IMR-90 (cell line): ENCODE measurements around the gene WNT9B. TPM values are rescaled to one million over a fixed set of nuclear protein-coding genes. Genes with fewer than 3 reads are reported as not detected.
A peak's percentile ranks its signal among the peaks of the same experiment; 100 is the strongest.

Experiments
- ATAC-seq: fragments of 200-7000 bp; cut with Tn5 transposase; 2 replicates; pipeline ENCODE4 v1.9.1; 2020; ENCODE audit warnings: low read depth, mild to moderate bottlenecking, moderate library complexity
- BruUV-seq: library from RNA; stranded (reverse); fragments of 400-500 nt; replicated peaks from 2 replicates; lab custom pipeline; 2021; lab: Mats Ljungman, UMichigan
- CTCF ChIA-PET: fragments of 300-600 bp; formaldehyde crosslinking; extraction: SDS; loops from one replicate; lab custom pipeline; 2021; ENCODE audit warnings: antibody characterized with exemption; lab: Yijun Ruan, JAX
- POLR2A ChIA-PET: fragments of 300-600 bp; sonication (Branson Sonifier 250); formaldehyde crosslinking; loops from one replicate; lab custom pipeline; 2022; ENCODE audit warnings: antibody characterized with exemption; ENCODE audit not compliant: unreplicated experiment; lab: Charles Lee
- DNase-seq: peaks from one replicate; pipeline ENCODE4 v3.0.0; 2013
- H2AFZ ChIP-seq: replicated peaks from 2 replicates; pipeline ENCODE3; 2013; ENCODE audit warnings: low read length, mild to moderate bottlenecking; ENCODE audit not compliant: poor library complexity
- H2AK5ac ChIP-seq: 2 replicates; pipeline ENCODE4 v1.6.1; 2013; ENCODE audit warnings: low read depth, low read length, inconsistent platforms
- H2AK9ac ChIP-seq: replicated peaks from 2 replicates; pipeline ENCODE3; 2013; ENCODE audit warnings: mild to moderate bottlenecking, low read depth, low read length, moderate library complexity; ENCODE audit not compliant: poor library complexity
- H2BK120ac ChIP-seq: 2 replicates; pipeline ENCODE4 v1.6.1; 2013; ENCODE audit warnings: low read depth, low read length, inconsistent platforms
- H2BK15ac ChIP-seq: 3 replicates; pipeline ENCODE4 v1.6.1; 2013; ENCODE audit warnings: low read depth, low read length, inconsistent platforms
- H2BK20ac ChIP-seq: 2 replicates; pipeline ENCODE4 v1.6.1; 2013; ENCODE audit warnings: low read depth, mild to moderate bottlenecking, inconsistent platforms, low read length, moderate library complexity
- H2BK5ac ChIP-seq: 2 replicates; pipeline ENCODE4 v1.6.1; 2013; ENCODE audit warnings: mild to moderate bottlenecking, low read depth, low read length, inconsistent platforms; ENCODE audit not compliant: poor library complexity, severe bottlenecking
- H3K14ac ChIP-seq: replicated peaks from 2 replicates; pipeline ENCODE4 v1.6.1; 2013; ENCODE audit warnings: low read depth, low read length, inconsistent platforms
- H3K18ac ChIP-seq: 2 replicates; pipeline ENCODE4 v1.6.1; 2013; ENCODE audit warnings: low read depth, low read length, control low read depth
- H3K23ac ChIP-seq: 2 replicates; pipeline ENCODE4 v1.6.1; 2013; ENCODE audit warnings: low read depth, low read length, inconsistent platforms
- H3K27ac ChIP-seq: 2 replicates; pipeline ENCODE4 v1.5.1; 2013; ENCODE audit warnings: mild to moderate bottlenecking, control low read depth, low read length; ENCODE audit not compliant: insufficient read depth
- H3K27me3 ChIP-seq: 2 replicates; pipeline ENCODE4 v1.6.1; 2013; ENCODE audit warnings: low read length; ENCODE audit not compliant: control insufficient read depth, insufficient read depth
- H3K36me3 ChIP-seq: 2 replicates; pipeline ENCODE4 v1.6.1; 2013; ENCODE audit warnings: low read length, mixed read lengths; ENCODE audit not compliant: control insufficient read depth, insufficient read depth
- H3K4ac ChIP-seq: 2 replicates; pipeline ENCODE4 v1.6.1; 2013; ENCODE audit warnings: low read depth, low read length, inconsistent platforms
- H3K4me1 ChIP-seq: 2 replicates; pipeline ENCODE4 v1.6.1; 2013; ENCODE audit warnings: low read length, mixed read lengths; ENCODE audit not compliant: control insufficient read depth, insufficient read depth
- H3K4me2 ChIP-seq: 2 replicates; pipeline ENCODE4 v1.6.1; 2013; ENCODE audit warnings: low read depth, mild to moderate bottlenecking, control low read depth, low read length, moderate library complexity
- H3K4me3 ChIP-seq: 2 replicates; pipeline ENCODE4 v1.5.1; 2013; ENCODE audit warnings: low read depth, mild to moderate bottlenecking, control low read depth, low read length, moderate library complexity; ENCODE audit not compliant: insufficient read depth
- H3K56ac ChIP-seq: 2 replicates; pipeline ENCODE4 v1.6.1; 2013; ENCODE audit warnings: low read length, inconsistent platforms; ENCODE audit not compliant: insufficient read depth; ENCODE audit errors: extremely low read depth
- H3K79me1 ChIP-seq, 2 experiments: 2 replicates each; pipeline ENCODE4 v1.6.1; 2013; ENCODE audit warnings: low read length in 2 of 2, inconsistent platforms in 1 of 2, low read depth in 1 of 2
- H3K9ac ChIP-seq: 2 replicates; pipeline ENCODE4 v1.6.1; 2013; ENCODE audit warnings: low read depth, low read length, control low read depth
- H3K9me1 ChIP-seq: 2 replicates; pipeline ENCODE4 v1.6.1; 2013; ENCODE audit warnings: low read length, inconsistent platforms; ENCODE audit not compliant: insufficient read depth
- H3K9me3 ChIP-seq: 2 replicates; pipeline ENCODE4 v1.6.1; 2013; ENCODE audit warnings: low read length; ENCODE audit not compliant: control insufficient read depth, insufficient read depth
- H4K20me1 ChIP-seq: 2 replicates; pipeline ENCODE4 v1.6.1; 2013; ENCODE audit warnings: low read length, inconsistent platforms; ENCODE audit not compliant: insufficient read depth
- H4K5ac ChIP-seq: 2 replicates; pipeline ENCODE4 v1.6.1; 2013; ENCODE audit warnings: mild to moderate bottlenecking, low read depth, low read length, control low read depth
- H4K8ac ChIP-seq, 2 experiments: 2 replicates each; pipeline ENCODE4 v1.6.1; 2013; ENCODE audit warnings: low read depth in 2 of 2, low read length in 2 of 2, control low read depth in 1 of 2, inconsistent platforms in 1 of 2
- H4K91ac ChIP-seq: 2 replicates; pipeline ENCODE4 v1.6.1; 2013; ENCODE audit warnings: low read depth, low read length, inconsistent platforms; ENCODE audit not compliant: insufficient read depth
- MAFK ChIP-seq: IDR thresholded peaks from 2 replicates; pipeline ENCODE4 v1.6.1; 2012; ENCODE audit warnings: low read depth, low read length, improper control_type of control experiment
- NFE2L2 ChIP-seq: fragments of 150-350 bp; IDR thresholded peaks from 2 replicates; pipeline ENCODE4 v1.6.1; 2016; ENCODE audit warnings: low read depth, mild to moderate bottlenecking, low read length
- RCOR1 ChIP-seq: IDR thresholded peaks from 2 replicates; pipeline ENCODE4 v1.6.1; 2012; ENCODE audit warnings: mild to moderate bottlenecking, low read length, improper control_type of control experiment; ENCODE audit not compliant: insufficient replicate concordance
- WGBS, 2 experiments: methylation state at CpG; one replicate each; pipeline versions ENCODE4 v1.1.5 to v1.1.7; 2013; ENCODE audit warnings: missing lambda C conversion rate in 2 of 2; ENCODE audit not compliant: insufficient read length in 1 of 2; ENCODE audit errors: extremely low coverage in 2 of 2; 5-methylcytosine and 5-hydroxymethylcytosine counted together
- dilution Hi-C: fragments of 300-500 bp; cut with HindIII; formaldehyde crosslinking; loops from one replicate; pipeline ENCODE4 v1.14.3; 2018; ENCODE audit warnings: low sequenced_read_pairs; ENCODE audit not compliant: unreplicated experiment
- in situ Hi-C: fragments of 300-500 bp; cut with MboI; formaldehyde crosslinking; loops from 3 replicates; pipeline ENCODE4 v1.14.3; 2019; ENCODE audit warnings: low sequenced_read_pairs, inconsistent platforms, mixed read lengths
- intact Hi-C: fragments of 100-400 bp; cut with micrococcal nuclease; formaldehyde crosslinking; loops from 2 replicates; pipeline ENCODE4 v1.10.0; 2022
- polyA plus RNA-seq, 3 experiments: library from polyadenylated mRNA; depleted of rRNA; stranded (reverse); fragments of >200 nt; gene quantifications; 2 replicates each; pipeline ENCODE4 v1.2.3, GENCODE V29; 2012; ENCODE audit warnings: low replicate concordance in 1 of 3
- total RNA-seq: library from RNA; depleted of rRNA; stranded (reverse); fragments of >200 nt; gene quantifications from 2 replicates; pipeline ENCODE4 v1.2.3, GENCODE V29; 2012
- TF ChIP-seq, protein P1 (sequence below): fragments of 150-350 bp; IDR thresholded peaks from 2 replicates; pipeline ENCODE4 v1.6.1; 2017; ENCODE audit warnings: mild to moderate bottlenecking, antibody characterized with exemption, low read length, low read depth

Gene WNT9B
- total and polyA plus RNA-seq, 2 of the 4 experiments (the other 2 are of a cell fraction), result not detected

DNA sequence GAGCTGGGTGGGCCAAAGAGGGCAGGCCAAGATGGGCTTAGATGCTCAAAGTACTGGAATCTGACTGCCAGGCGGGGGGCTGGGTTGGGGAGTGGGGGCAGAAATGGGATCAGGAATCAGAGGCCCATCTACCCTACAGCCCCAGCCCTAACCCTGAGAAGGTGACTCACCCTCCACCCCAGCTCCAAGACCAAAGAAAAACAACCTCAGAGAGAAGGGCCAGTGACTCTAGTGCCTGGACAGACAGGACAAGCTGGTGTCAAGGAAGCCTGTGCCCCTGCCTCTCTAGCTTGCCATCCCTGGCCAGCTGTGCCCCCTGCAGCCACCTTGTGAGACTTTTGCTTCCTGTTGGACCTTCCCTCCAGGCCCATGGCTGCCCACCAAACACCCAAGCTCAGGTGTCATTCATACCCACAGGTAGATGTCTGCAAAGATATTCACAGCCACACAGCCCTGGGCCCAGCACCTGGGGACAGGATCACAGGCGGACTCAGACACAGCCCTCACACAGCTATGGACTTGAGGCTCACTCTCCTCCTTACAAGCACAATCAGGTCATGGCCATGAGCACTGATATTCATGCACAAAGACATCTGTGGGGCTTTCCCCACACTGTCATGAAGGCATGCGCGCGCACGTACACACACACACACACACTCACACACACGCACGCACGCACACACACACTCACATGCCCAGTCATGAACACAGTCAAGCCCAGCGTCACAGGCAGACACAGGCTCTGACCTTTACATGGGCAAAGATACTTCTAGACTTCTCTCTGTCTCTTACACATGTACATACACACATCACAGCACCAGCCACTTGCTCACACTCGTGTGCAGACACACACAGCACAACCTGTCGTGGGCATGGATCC, 35.7 kb upstream of the WNT9B start:
- H3K27ac ChIP-seq, result no peak overlapping the region
- no peaks in the 10 kb centered on the region; the same call in 1 of the 2 replicates for H3K9me3 ChIP-seq
- TF ChIP-seq RCOR1, result no peak
- no peak for TF ChIP-seq NFE2L2
- TF ChIP-seq, protein P1, sequence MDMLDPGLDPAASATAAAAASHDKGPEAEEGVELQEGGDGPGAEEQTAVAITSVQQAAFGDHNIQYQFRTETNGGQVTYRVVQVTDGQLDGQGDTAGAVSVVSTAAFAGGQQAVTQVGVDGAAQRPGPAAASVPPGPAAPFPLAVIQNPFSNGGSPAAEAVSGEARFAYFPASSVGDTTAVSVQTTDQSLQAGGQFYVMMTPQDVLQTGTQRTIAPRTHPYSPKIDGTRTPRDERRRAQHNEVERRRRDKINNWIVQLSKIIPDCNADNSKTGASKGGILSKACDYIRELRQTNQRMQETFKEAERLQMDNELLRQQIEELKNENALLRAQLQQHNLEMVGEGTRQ, result no peak
- no peak for TF ChIP-seq MAFK
- peaks cover 72% of the 10 kb centered on the region for H3K27me3 ChIP-seq
- ChIA-PET CTCF (no interaction called here), POLR2A (no interaction called here)
- no peak overlapping the region for H3K4me3 ChIP-seq
- peak overlapping the region; percentile 60 for H2AK9ac ChIP-seq
- no peak overlapping the region for H4K91ac ChIP-seq
- ATAC-seq, result no peak
- H3K4ac ChIP-seq, result no peak overlapping the region
- H3K23ac ChIP-seq, result no peak overlapping the region
- no peaks in the 10 kb centered on the region; the same call in 1 of the 2 replicates for H4K20me1 ChIP-seq
- 65% methylated on average over 6 of the region's 12 CpGs; no CpG with 5 or more reads in 1 of the 2 experiments for WGBS, 2 experiments
- no peak overlapping the region for H4K8ac ChIP-seq
- no peak overlapping the region for H2BK15ac ChIP-seq
- no peak overlapping the region for H2AK5ac ChIP-seq
- no peak for DNase-seq
- peaks cover 2% of the 10 kb centered on the region; the same call in 1 of the 2 replicates for H3K4me1 ChIP-seq
- H2BK20ac ChIP-seq, result no peak overlapping the region
- H3K79me1 ChIP-seq, result no peaks in the 10 kb centered on the region
- no peak overlapping the region for H3K18ac ChIP-seq
- H3K56ac ChIP-seq, result no peak overlapping the region
- no peak overlapping the region for H3K14ac ChIP-seq
- no peak overlapping the region for H4K5ac ChIP-seq
- intact Hi-C loops, result loop anchor here (5.0 kb wide), 1 partner anchor 43 kb away; no protein-coding TSS in a partner anchor
- no peaks in the 10 kb centered on the region for H3K9me1 ChIP-seq
- H3K9ac ChIP-seq, result no peak overlapping the region
- no peaks in the 10 kb centered on the region; the same call in 1 of the 2 replicates for H3K36me3 ChIP-seq
- H2BK5ac ChIP-seq, result no peak overlapping the region
- no TSS peak for BruUV-seq
- dilution Hi-C loops, result no loop called here
- no peak overlapping the region for H3K4me2 ChIP-seq
- no peak overlapping the region for H2BK120ac ChIP-seq
- peak overlapping the region; percentile 38 for H2AFZ ChIP-seq
- in situ Hi-C loops, result no loop called here
